Measurements from ENCODE around the gene FGF22. TPM values are rescaled to one million over a fixed set of nuclear protein-coding genes. Genes with fewer than 3 reads are reported as not detected.

Gene FGF22
- total RNA-seq, 2 donors from 2014 or later: not detected

- intact Hi-C loops (cut with DNase I): no loop called here
- H3K36me3 ChIP-seq: peaks cover 11% of the 10 kb centered on the region
Observed at GRCh38 chr19:645912-646778, 6.5 kb downstream of the FGF22 start.

GRCh38 chr19:646779-647565, 7.3 kb downstream of the FGF22 start:
- peaks cover 11% of the 10 kb centered on the region for H3K36me3 ChIP-seq
- H3K9me3 ChIP-seq: no peaks in the 10 kb centered on the region
- no peaks in the 10 kb centered on the region for H3K4me1 ChIP-seq
- no peak overlapping the region for H3K4me3 ChIP-seq
- H3K9ac ChIP-seq (ENCODE audit: low read depth in 2 of 2, low read length in 2 of 2): no peak overlapping the region
- TF ChIP-seq CTCF (IDR thresholded peaks at IDR 0.05): no peak
- intact Hi-C loops (cut with DNase I): no loop called here
- no peak for DNase-seq
- no peak overlapping the region for H3K27ac ChIP-seq
- H3K27me3 ChIP-seq: no peaks in the 10 kb centered on the region

More at GRCh38 chr19:645912-646778, 6.5 kb downstream of the FGF22 start:
- no peak overlapping the region for H3K4me3 ChIP-seq
- H3K9ac ChIP-seq (ENCODE audit: low read depth in 2 of 2, low read length in 2 of 2): no peak overlapping the region
- no peak overlapping the region for H3K27ac ChIP-seq
- no peaks in the 10 kb centered on the region for H3K9me3 ChIP-seq
- no peaks in the 10 kb centered on the region for H3K27me3 ChIP-seq
- TF ChIP-seq CTCF (IDR thresholded peaks at IDR 0.05): no peak
- no peaks in the 10 kb centered on the region for H3K4me1 ChIP-seq
- no peak for DNase-seq

- Histone ChIP-seq H3K27ac (no peak overlapping the region), H3K27me3 (no peaks in the 10 kb centered on the region), H3K9ac (ENCODE audit: low read depth in 2 of 2, low read length in 2 of 2) (no peak overlapping the region), H3K4me1 (no peaks in the 10 kb centered on the region), H3K36me3 (peaks cover 11% of the 10 kb centered on the region), H3K9me3 (no peaks in the 10 kb centered on the region), H3K4me3 (no peak overlapping the region)
- intact Hi-C loops (cut with DNase I): no loop called here
- TF ChIP-seq CTCF (IDR thresholded peaks at IDR 0.05): no peak
- DNase-seq: no peak
Observed at GRCh38 chr19:647566-648284, 8.0 kb downstream of the FGF22 start.

- TF ChIP-seq CTCF (IDR thresholded peaks at IDR 0.05): no peak
- Histone ChIP-seq H3K4me3 (no peak overlapping the region), H3K9me3 (no peaks in the 10 kb centered on the region), H3K4me1 (no peaks in the 10 kb centered on the region), H3K36me3 (peaks cover 13% of the 10 kb centered on the region), H3K9ac (ENCODE audit: low read depth in 2 of 2, low read length in 2 of 2) (no peak overlapping the region), H3K27ac (no peak overlapping the region), H3K27me3 (no peaks in the 10 kb centered on the region)
- no peak for DNase-seq
- intact Hi-C loops (cut with DNase I): no loop called here
Observed at GRCh38 chr19:648305-648704, 8.6 kb downstream of the FGF22 start.

Data from colonic mucosa (tissue), 4 donors.